Effector memory CD8-positive, alpha-beta T cell (primary cell): ENCODE data around the gene KRT13.

ENCODE experiments used
- ATAC-seq: fragments of 150-1000 bp; cut with Tn5 transposase; replicated peaks from 2 replicates; pipeline ENCODE4 v1.10.0; 2021; ENCODE audit warnings: mild to moderate bottlenecking, moderate library complexity
- DNase-seq, 3 experiments: peaks; one replicate each; pipeline ENCODE4 v3.0.0; 2021
- H3K27ac Mint-ChIP-seq, 2 donors: one replicate each; pipeline ENCODE4 v1.8.0; 2022; ENCODE audit warnings: mild to moderate bottlenecking in 2 of 2, mixed read lengths in 2 of 2, moderate library complexity in 2 of 2
- H3K27me3 Mint-ChIP-seq, 2 donors: one replicate each; pipeline ENCODE4 v1.8.0; 2022; ENCODE audit warnings: mixed read lengths in 2 of 2
- H3K36me3 Mint-ChIP-seq: one replicate; pipeline ENCODE4 v1.8.0; 2022; ENCODE audit warnings: mild to moderate bottlenecking, moderate library complexity, mixed read lengths; ENCODE audit not compliant: insufficient read depth
- H3K4me1 Mint-ChIP-seq, 2 donors: one replicate each; pipeline ENCODE4 v1.8.0; 2022; ENCODE audit warnings: low read depth in 2 of 2, mixed read lengths in 2 of 2
- H3K4me3 Mint-ChIP-seq, 2 donors: one replicate each; pipeline ENCODE4 v1.8.0; 2022; ENCODE audit warnings: mild to moderate bottlenecking in 2 of 2, mixed read lengths in 2 of 2, moderate library complexity in 2 of 2
- H3K9me3 Mint-ChIP-seq, 2 donors: one replicate each; pipeline ENCODE4 v1.8.0; 2022; ENCODE audit warnings: mixed read lengths in 2 of 2

The KRT13 gene

GRCh38 chr17:41489531-41489930 lies 15.9 kb downstream of the KRT13 start, which contains the start of gene KRT36:
Gene KRT36 (minus strand): TSS chr17:41489910. CDS start chr17:41489864, 46 bp downstream.
- DNase-seq, result no peak
- ATAC-seq, result no peak
- Mint-ChIP-seq H3K4me3 (no peak within 1 kb of the TSS), H3K27ac (peak within 1 kb of the TSS in 1 of 2 donors; percentile 59), H3K4me1 (peaks cover 11 to 12% of the 10 kb centered on the region in 2 donors), H3K27me3 (peaks cover 14 to 17% of the 10 kb centered on the region in 2 donors), H3K36me3 (no peaks in the 10 kb centered on the region), H3K9me3 (no peaks in the 10 kb centered on the region)

GRCh38 chr17:41486809-41487530 lies 18.4 kb downstream of the KRT13 start:
- peak; percentile 11 to 16 (median 16) for DNase-seq
- Mint-ChIP-seq H3K4me3 (no peak overlapping the region), H3K36me3 (no peaks in the 10 kb centered on the region), H3K9me3 (no peaks in the 10 kb centered on the region), H3K4me1 (peaks cover 10 to 11% of the 10 kb centered on the region in 2 donors), H3K27ac (no peak overlapping the region), H3K27me3 (peaks cover 23 to 26% of the 10 kb centered on the region in 2 donors)
- ATAC-seq, result no peak

GRCh38 chr17:41486316-41486715 lies 19.1 kb downstream of the KRT13 start:
- DNase-seq (no peak), ATAC-seq (no peak)
- peaks cover 23 to 26% of the 10 kb centered on the region in 2 donors for H3K27me3 Mint-ChIP-seq
- H3K27ac Mint-ChIP-seq, result no peak overlapping the region
- no peaks in the 10 kb centered on the region for H3K36me3 Mint-ChIP-seq
- H3K4me1 Mint-ChIP-seq, result peaks cover 10 to 11% of the 10 kb centered on the region in 2 donors
- H3K9me3 Mint-ChIP-seq, result no peaks in the 10 kb centered on the region
- no peak overlapping the region for H3K4me3 Mint-ChIP-seq

- Mint-ChIP-seq H3K9me3 (no peaks in the 10 kb centered on the region), H3K27ac (no peak overlapping the region)
- no peak for ATAC-seq
Observed at GRCh38 chr17:41484920-41485904, 20.2 kb downstream of the KRT13 start.

GRCh38 chr17:41483991-41484826 lies 21.2 kb downstream of the KRT13 start:
- H3K36me3 Mint-ChIP-seq, result no peaks in the 10 kb centered on the region
- H3K4me3 Mint-ChIP-seq, result no peak overlapping the region
- no peak for DNase-seq
- peak overlapping the region in 1 of 2 donors; percentile 47 for H3K27ac Mint-ChIP-seq
- no peak for ATAC-seq
- H3K27me3 Mint-ChIP-seq, result peaks cover 17 to 26% of the 10 kb centered on the region in 2 donors
- no peaks in the 10 kb centered on the region for H3K9me3 Mint-ChIP-seq
- peaks cover 3% of the 10 kb centered on the region in 2 donors for H3K4me1 Mint-ChIP-seq

More at GRCh38 chr17:41484920-41485904, 20.2 kb downstream of the KRT13 start:
- H3K4me1 Mint-ChIP-seq, result peaks cover 5 to 7% of the 10 kb centered on the region in 2 donors
- DNase-seq, result no peak
- no peak overlapping the region for H3K4me3 Mint-ChIP-seq
- H3K36me3 Mint-ChIP-seq, result no peaks in the 10 kb centered on the region
- H3K27me3 Mint-ChIP-seq, result peaks cover 17 to 26% of the 10 kb centered on the region in 2 donors

- DNase-seq, result no peak
- peaks cover 17 to 26% of the 10 kb centered on the region in 2 donors for H3K27me3 Mint-ChIP-seq
- H3K27ac Mint-ChIP-seq, result peak overlapping the region in 1 of 2 donors; percentile 47
- H3K4me1 Mint-ChIP-seq, result peaks cover 3% of the 10 kb centered on the region in 2 donors
- H3K9me3 Mint-ChIP-seq, result no peaks in the 10 kb centered on the region
- H3K36me3 Mint-ChIP-seq, result no peaks in the 10 kb centered on the region
- no peak overlapping the region for H3K4me3 Mint-ChIP-seq
- no peak for ATAC-seq
Observed at GRCh38 chr17:41483531-41483930, 21.9 kb downstream of the KRT13 start.

GRCh38 chr17:41481036-41481435 lies 24.4 kb downstream of the KRT13 start, which contains the start of gene KRT35:
Gene KRT35 (minus strand): TSS chr17:41481151. CDS start chr17:41481097, 54 bp downstream.
- Mint-ChIP-seq H3K4me1 (no peaks in the 10 kb centered on the region), H3K4me3 (no peak within 1 kb of the TSS), H3K27me3 (peaks cover 12 to 17% of the 10 kb centered on the region in 2 donors), H3K27ac (peak within 1 kb of the TSS in 1 of 2 donors; percentile 10), H3K36me3 (no peaks in the 10 kb centered on the region), H3K9me3 (no peaks in the 10 kb centered on the region)
- ATAC-seq (no peak), DNase-seq (no peak)

- Mint-ChIP-seq H3K27ac (no peak overlapping the region), H3K4me1 (no peaks in the 10 kb centered on the region), H3K36me3 (no peaks in the 10 kb centered on the region), H3K27me3 (peaks cover 12% of the 10 kb centered on the region in 2 donors), H3K9me3 (no peaks in the 10 kb centered on the region), H3K4me3 (no peak overlapping the region)
- ATAC-seq (no peak), DNase-seq (no peak)
Observed at GRCh38 chr17:41480581-41480980, 24.8 kb downstream of the KRT13 start.

GRCh38 chr17:41480136-41480535 lies 25.3 kb downstream of the KRT13 start:
- Mint-ChIP-seq H3K4me3 (no peak overlapping the region), H3K27ac (peak overlapping the region in 1 of 2 donors; percentile 10), H3K27me3 (peaks cover 11 to 12% of the 10 kb centered on the region in 2 donors), H3K4me1 (no peaks in the 10 kb centered on the region), H3K9me3 (no peaks in the 10 kb centered on the region), H3K36me3 (no peaks in the 10 kb centered on the region)
- ATAC-seq (no peak), DNase-seq (no peak)

GRCh38 chr17:41478237-41478636 lies 27.2 kb downstream of the KRT13 start:
- Mint-ChIP-seq H3K27me3 (peaks cover under 1% of the 10 kb centered on the region in 2 donors), H3K36me3 (no peaks in the 10 kb centered on the region), H3K9me3 (no peaks in the 10 kb centered on the region), H3K4me1 (no peaks in the 10 kb centered on the region), H3K4me3 (no peak overlapping the region), H3K27ac (no peak overlapping the region)
- DNase-seq (no peak), ATAC-seq (no peak)

GRCh38 chr17:41476866-41477815 lies 28.3 kb downstream of the KRT13 start:
- peak overlapping the region; percentile 32 to 81 for H3K27ac Mint-ChIP-seq
- DNase-seq, result no peak
- no peaks in the 10 kb centered on the region for H3K4me1 Mint-ChIP-seq
- H3K36me3 Mint-ChIP-seq, result no peaks in the 10 kb centered on the region
- H3K27me3 Mint-ChIP-seq, result peaks cover 0 to 6% of the 10 kb centered on the region in 2 donors
- ATAC-seq, result no peak
- H3K4me3 Mint-ChIP-seq, result no peak overlapping the region
- H3K9me3 Mint-ChIP-seq, result no peaks in the 10 kb centered on the region

- no peak overlapping the region for H3K27ac Mint-ChIP-seq
- ATAC-seq, result no peak
- H3K4me3 Mint-ChIP-seq, result no peak overlapping the region
- H3K9me3 Mint-ChIP-seq, result no peaks in the 10 kb centered on the region
- no peaks in the 10 kb centered on the region for H3K36me3 Mint-ChIP-seq
- H3K4me1 Mint-ChIP-seq, result no peaks in the 10 kb centered on the region
- no peak for DNase-seq
- peaks cover 0 to 12% of the 10 kb centered on the region in 2 donors for H3K27me3 Mint-ChIP-seq
Observed at GRCh38 chr17:41475421-41475820, 30.0 kb downstream of the KRT13 start.
